HG03521 (cell line): ENCODE measurements around the gene HEBP1.
"Not testable (repeated sequence)": the region's sequence is repeated elsewhere in the genome, so short reads cannot be mapped to it uniquely, and the experiment has no call there.

Experiments
- ATAC-seq: cut with Tn5 transposase; IDR thresholded peaks from one replicate; pipeline ENCODE4 v1.9.1; 2021; ENCODE audit warnings: mild to moderate bottlenecking, moderate library complexity; ENCODE audit not compliant: unreplicated experiment

Gene HEBP1, protein sequence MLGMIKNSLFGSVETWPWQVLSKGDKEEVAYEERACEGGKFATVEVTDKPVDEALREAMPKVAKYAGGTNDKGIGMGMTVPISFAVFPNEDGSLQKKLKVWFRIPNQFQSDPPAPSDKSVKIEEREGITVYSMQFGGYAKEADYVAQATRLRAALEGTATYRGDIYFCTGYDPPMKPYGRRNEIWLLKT

DNA sequence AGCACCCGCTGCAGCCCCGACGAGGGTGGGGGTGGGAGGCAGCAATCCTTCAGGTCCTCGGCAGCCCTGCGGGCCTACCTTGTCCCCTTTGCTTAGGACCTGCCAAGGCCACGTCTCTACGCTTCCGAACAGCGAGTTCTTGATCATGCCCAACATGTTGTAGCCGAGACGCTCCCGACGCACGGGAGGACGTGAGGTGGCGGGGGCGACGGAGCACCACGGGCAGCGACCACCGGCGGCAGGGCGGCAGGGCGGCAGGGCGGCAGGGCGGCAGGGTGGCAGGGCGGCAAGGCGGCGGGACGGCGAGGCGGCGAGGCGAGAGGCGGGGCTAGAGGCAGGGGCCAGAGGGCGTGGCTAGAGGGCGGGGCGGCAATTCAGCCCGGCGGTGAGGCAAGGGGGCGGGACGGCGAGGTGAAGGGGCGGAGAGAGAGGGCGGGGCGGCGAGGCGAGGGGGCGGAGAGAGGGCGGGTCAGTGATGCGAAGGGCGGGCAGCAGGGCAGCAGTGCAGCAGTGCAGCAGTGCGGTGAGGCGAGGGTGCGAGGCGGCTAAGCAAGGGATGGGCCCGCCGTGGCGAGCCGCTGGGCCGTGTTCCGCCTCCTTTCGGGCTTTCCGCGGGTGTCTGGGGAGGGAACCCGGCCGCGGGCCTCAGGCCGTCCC, at the start of gene HEBP1:
Gene HEBP1 (minus strand): TSS at position 307 of the 657 bp plus-strand sequence. CDS start 151 bp downstream, at position 156.
- ATAC-seq: peak; percentile 91

DNA sequence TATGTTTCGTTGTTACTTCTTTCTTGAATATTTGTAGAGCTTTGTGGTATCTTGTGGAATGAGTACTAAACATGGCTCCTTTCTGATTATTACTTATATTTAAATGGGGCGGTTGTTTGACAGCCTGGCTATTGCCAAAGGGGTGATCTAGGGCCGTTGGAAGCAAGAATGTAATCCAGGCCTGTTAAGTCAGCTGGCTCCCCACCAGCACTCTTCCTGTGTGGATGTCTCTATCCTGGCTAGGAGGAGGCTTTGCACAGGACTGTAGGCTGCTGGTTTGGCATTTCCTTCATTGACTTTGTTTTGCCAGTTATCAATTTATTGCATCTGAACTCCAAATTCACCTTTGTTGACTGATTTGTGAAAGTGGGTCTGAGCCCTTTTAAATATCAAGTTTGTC, 49.8 kb upstream of the HEBP1 start:
- no peak for ATAC-seq

DNA sequence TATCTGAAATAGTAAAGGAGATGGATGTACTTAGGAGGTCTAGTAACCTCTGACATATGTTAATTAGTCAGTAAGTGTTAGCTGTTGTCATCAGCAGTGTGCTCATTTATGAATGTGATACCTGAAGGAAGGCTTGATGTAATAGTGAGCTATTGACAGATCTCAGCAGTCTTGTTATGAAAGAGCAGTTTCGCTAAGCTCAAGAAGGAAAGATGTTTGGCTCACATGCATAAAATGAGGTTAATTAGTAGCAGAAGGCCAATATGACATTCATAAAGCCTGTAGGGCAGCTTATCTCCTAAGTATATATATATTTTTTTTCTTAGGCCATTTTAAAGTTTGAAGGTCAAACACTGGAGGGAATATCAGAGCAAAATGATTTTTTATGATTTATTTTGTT, 46.9 kb upstream of the HEBP1 start:
- ATAC-seq: no peak

DNA sequence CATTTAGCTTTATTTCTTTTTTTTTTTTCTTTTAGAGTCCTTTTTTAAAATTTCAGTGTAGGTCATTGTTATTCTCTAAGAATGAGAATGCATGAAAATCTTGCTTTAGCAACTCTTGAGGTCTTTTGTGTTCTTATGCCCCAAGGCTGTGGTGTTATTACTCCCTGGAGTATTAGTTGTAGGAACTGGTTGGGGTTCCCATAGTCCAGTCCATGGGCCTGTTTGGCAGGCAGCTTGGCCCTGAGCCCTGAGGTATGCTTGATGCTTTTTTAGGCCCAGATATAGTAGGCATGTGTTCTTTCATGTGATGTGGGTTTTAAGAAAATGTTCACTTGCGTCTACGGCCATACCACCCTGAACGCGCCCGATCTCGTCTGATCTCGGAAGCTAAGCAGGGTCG, 45.8 kb upstream of the HEBP1 start:
- no peak for ATAC-seq

DNA sequence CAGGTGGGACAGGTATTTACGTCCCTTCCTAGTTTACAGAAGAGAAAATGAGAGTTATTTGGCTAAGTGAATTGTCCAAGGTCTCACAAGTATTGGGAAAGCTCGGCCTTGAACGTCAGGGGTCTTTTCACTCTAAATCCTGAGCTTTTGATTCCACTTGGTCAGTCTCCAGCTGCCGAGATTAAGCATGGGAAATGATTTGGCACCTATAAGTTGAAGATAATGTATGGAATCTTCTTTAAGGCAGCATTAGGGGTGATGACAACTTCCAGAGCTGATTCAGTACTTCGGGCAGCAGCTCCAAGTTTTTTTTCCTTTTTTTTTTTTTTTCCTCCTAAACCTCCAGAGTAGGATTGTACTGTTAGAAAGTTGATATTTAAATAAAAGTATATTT, 44.8 kb upstream of the HEBP1 start:
- no peak for ATAC-seq

DNA sequence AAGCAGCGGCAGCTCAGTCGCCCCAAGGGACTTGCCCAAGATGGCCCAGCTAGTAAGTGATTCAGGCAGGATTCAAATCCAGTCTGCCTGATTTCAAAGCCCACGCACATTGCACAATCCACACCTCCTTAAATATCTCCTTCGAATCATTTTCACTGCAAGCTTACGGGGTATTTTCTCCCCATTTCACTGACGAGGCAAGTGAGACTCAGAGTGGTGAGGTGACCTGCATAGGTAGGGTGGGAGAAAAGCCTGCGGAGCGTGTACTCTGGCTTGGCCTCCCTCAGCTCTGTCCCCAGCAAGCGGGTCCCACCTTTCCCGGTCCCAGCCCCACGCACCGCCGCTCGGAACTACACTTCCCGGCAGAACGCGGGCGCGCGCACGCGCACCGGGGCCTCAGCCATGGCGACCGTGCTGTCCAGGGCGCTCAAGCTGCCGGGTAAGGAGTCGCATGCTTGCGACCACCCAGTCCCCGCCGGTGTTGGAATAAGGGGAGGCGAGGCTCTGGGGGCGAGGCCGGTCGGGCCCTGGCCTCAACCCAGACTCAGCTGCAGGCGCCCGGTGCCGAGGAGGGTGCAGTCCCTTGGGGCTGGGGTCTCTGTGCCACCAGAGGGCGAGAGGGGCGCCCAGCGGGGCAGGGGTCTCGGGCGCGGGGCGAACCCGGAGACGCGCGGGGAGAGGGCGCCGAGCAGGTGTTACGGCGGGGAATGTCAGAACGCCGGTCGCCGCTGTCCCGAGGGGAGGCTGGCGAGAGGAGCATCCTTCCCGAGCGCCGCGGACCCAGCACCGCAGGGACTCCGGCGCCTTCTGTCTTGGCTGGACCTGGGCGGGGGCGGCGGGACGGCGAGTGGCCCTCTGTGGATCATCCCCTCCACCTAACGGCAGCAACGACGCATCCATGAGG, 44.2 kb upstream of the HEBP1 start, which contains the start of gene FAM234B:
Gene FAM234B (plus strand): TSS at position 380 of the 904 bp plus-strand sequence. CDS start 23 bp downstream, at position 403.
- peak; percentile 71 for ATAC-seq

DNA sequence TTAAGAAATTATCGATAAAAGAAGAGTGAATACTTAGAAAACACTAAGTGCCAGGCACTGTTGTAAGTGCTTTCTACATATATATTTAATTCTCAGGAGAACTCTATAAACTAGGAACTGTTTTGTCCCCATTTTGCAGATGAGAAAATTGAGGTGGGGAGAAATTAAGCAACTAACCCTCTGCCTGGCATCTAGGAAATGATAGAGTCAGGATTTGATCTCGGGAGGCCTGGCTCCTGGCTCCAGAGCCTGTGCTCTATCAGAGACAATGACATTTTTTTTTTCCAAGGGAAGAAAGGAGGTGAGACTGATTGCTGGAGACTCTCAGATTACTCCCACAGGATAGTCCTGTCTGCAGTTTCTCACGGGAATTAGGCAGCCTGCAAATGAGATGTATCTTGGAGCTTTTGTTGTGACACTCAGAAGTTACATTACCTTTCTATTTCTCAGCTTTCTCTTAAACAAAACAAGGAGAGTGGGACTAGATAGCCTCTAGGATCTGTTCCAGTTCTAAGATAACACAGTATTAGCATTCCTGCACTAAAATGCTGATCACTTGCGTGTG, 42.7 kb upstream of the HEBP1 start:
- no peak for ATAC-seq

DNA sequence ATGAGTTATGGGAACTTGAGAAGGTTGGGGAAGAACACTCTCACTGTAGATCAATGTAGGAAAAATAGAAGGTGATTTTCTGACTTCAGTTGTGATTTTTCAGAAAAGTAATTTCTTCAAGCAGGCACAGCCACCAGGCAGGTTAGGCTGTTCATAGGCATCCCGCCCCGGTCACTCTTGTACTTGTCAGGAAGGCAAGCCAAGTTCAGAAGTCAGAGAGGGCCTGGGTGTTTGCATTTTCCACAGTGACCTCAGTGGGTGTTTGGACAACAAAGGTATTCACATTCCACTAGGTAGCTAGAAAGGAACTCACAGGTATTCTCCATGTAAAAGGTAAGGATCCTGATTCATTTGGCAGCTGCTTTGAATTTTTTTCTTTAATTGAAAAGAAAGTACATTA, 41.2 kb upstream of the HEBP1 start:
- ATAC-seq: no peak

DNA sequence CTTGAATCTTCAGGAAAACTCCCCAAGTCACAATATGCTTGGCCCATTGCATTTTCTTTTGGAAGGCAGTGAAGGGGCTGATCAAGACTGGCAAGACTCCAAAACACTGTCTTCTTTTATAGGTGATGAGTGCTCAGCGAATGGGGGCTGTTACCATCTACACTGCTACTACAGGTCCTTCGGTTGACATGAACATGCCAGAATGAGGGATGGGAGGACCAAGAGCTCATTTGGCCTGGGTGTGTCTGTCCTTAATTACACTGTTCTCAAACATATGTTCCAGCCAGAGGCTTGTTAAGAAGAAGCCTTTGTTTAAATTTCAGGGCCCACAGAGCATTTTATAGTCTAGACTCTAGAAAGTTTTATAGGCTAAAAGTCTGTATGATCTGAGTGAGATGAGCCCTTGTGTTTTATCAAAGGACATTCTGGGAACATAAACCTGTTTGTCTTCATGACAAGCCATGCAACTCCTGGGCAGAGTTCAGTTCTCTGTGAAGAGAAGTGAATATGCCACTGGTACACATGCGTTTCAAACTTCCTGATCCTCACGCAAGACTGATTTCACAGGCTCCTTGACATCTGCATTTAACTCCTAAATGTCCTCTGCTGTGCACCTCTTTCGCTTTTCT, 39.4 kb upstream of the HEBP1 start:
- ATAC-seq: no peak

DNA sequence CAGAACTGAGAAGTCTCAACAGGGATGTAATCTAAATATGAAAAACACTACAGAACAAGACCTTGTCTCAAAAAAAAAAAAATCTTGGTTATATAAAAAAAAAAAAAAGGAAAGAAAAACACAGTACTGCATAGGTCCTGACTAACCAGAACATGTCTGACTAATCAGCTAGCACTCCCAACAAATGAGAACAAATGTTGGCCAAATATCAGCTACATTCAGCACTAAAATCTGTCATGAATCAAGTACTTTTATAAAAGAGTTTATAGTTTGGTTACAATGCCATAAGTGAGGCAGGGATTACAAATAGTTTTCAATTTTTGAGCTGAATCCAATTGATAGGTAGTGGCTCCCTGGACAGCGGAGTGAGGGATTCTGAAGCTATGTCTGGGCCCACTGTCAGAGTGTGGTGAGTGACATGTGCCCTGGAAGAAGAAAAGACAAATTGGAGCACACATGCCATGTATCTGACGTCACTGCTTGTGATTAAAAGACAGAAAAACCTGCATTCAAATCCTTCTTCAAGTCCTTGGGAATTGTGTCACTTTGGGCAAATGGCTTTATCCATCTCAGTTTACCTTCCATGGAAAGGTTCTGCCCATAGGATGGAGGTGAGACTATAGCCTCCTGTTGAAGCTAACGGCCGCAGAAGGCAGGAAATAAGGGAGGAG, 38.6 kb upstream of the HEBP1 start:
- ATAC-seq: no peak

DNA sequence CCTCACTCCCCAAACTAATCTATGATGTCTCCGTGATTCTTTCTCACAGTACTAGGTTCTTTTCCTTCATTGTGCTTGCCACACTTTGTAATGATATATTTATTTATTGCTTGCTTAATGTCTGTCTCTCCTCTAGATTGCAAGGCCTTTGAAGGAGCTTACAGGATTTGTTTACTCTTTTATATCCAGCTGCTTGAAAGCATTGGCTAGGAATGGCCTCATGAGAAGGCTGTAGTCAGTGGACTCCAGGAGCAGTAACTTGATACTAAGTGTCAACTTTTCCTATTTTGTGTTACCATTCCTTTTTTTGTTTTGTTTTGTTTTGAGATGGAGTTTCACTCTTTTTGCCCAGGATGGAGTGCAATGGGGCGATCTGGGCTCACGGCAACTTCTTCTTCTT, 36.8 kb upstream of the HEBP1 start:
- no peak for ATAC-seq

DNA sequence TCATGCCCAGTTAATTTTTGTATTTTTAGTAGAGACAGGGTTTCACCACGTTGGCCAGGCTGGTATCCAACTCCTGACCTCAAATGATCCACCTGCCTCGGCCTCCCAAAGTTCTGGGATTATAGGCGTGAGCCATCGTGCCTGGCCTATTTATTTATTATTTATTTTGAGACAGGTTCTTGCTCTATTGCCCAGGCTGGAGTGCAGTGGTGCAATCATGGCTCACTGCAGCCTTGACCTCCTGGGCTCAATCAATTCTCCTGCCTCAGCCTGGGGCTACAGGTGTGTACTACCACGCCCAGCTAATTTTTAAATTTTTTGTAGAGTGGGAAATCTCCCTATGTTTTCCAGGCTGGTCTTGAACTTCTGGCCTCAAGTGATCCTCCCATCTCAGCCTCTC, 35.3 kb upstream of the HEBP1 start:
- ATAC-seq: not testable (repeated sequence)

DNA sequence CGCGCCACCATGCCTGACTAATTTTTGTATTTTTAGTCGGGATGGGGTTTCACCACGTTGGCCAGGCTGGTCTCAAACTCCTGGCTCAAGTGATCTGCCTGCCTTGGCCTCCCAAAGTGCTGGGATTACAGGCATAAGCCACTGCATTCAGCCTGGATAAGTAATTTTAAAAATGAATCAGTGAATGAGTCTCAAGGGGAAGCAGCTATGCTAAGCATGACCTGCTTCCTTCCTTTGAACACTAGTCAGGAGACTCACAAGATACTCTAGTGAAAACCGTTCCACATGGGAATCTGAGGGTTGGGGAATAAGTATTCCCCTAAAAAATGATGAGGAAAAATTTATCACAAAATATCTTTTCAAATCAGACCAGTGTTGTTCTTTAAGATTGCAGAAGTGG, 33.4 kb upstream of the HEBP1 start:
- no peak for ATAC-seq

DNA sequence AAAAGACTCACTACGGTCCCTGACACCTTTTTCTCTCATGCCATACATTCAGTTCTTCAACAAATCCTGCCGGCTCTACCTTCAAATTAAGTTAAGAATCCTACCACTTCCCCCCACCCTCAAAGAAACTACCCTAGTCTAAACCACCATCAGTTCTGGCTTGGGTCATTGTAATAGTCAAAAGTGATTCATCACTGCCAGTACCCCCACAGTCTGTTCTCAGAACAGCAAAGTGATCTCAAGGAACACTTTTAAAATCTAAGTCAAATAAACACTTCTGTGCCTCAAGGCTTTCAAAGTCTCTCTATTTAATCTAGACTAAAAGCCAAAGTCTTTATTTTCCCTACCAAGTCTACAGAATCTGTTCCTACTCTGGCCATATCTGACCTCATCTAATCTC, 32.1 kb upstream of the HEBP1 start:
- ATAC-seq: no peak

DNA sequence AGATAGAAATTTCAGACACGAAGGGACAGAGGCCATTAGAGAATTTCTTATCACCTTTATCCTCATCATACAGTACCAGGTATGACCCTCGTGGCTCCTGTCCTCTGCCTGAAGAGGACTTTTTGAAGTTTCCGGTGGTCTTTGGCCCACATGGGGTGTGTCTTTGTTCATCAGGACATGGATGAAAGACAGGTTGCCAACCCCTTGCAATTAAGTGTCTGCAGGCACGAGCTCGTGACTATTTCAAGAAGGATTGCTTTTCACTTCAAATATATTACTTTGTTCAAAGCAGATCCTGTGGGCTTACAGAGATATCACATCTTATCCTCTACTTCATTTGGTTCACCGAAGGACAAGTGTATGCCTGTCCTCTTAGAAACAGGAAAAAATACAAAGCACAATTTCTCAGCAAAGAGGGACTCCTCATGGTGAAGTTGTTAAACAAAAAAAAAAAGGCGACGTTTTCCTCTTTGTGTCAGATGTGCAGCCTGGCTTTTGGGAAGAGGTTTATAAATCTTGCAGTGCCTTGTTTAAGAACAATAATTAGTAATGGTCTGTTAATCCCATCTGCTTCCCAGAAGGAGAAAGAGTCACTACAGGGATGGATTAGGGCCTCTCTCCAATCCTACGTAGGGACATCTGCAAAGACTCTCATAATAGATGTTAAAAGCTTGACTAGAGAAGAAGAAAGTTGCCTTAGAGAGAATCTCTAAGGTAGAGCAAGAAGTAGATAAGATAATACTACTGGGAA, 30.7 kb upstream of the HEBP1 start:
- ATAC-seq: no peak

DNA sequence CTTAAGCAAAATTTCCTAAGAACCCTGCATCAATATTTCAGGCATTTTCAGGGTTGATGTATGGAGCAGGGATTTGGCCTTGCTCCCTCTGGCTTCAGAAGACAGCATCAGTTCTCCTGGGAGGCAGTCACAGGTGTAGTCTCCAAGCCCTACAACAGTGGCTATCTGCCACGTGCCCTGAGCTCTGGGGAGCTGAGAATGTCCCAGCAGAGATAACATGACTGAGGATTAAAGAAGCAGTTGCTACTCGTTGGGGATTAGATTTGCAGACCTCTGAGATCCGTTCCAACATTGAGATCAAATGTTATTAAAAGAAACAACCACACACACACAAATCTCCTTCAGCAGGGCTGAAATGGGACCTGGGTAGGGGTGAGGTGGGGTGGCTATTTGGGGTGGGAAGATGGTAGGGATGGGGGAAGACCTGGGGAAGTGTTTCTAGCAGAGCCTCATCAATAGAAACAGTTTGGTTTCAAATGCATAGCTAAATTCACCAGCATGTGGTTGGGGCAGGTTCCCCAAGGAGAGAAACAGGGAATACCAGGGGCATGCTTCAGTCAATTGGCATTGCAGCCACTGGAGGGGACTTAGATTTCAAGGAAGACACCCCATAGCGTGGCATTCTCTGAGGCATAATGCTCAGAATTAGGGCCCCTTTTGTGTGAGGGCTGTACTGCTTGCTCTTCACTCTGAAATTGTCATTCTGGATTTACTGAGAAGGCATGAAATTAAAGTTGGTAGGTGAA, 28.9 kb upstream of the HEBP1 start:
- ATAC-seq: no peak

DNA sequence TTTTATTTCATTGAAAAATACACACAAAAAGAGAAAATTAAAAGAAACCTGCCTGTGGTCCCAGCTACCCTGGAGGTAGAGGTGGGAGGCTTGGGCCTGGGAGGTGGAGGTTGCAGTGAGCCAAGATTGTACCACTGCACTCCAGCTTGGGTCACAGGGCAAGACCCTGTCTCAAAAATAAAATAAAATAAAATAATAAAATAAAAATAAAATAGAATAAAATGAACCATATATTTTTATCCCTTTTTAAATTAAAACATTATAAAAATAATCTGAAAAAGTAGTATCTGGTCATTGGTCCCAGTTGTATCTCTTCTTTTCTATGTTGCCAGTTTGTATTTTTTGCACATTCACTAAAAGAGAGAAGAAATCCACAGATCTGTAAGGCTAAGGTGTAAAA, 27.4 kb upstream of the HEBP1 start:
- no peak for ATAC-seq

DNA sequence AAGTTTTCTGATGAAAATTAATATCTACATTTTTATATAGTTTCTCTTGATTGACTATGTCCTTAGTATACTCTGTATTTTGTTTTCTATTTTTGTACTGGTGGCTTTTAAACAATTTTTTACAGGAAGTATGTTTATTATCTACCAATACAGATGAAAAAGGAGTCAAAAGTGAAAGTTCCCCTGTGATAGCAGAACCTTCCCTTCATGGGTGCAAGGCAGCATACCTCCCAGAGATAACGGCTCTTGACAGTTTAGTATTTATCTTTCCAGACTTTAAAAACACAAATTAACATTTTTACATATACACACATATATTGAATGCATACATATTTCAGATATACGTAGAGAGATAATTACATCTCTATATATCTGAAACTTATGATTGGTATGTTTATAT, 27.0 kb upstream of the HEBP1 start:
- no peak for ATAC-seq

DNA sequence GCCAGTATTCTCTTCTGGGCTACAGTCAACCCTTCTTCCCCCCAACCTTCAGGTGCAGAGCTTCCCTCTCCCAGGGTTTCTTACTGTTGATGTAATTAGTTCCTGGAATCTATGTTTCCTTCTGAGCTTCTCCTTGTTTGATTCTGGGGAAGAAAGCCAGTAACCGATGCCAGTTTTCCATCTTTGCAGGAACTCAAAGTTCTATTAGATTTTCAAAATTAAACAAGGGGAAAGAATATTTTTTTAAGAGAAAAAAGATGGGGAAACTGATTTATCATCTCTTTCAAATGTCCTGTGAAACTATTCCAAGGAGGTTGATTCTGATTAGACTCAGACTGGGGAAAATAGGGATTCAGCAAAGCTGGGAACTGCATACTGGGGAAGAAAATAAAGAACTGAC, 26.2 kb upstream of the HEBP1 start:
- no peak for ATAC-seq
